GM12878 (cell line): ENCODE measurements around the gene USP12. TPM values are rescaled to one million over a fixed set of nuclear protein-coding genes. Genes with fewer than 3 reads are reported as not detected.

Experiments used
- ATAC-seq: fragments of 200-7000 bp; cut with Tn5 transposase; 3 replicates; pipeline ENCODE4 v1.9.1; 2020; ENCODE audit warnings: mild to moderate bottlenecking, moderate library complexity
- BruUV-seq: library from RNA; stranded (reverse); fragments of 400-500 nt; replicated peaks from 2 replicates; lab custom pipeline; 2021; lab: Mats Ljungman, UMichigan
- CTCF ChIA-PET: fragments of 300-600 bp; sonication (Branson Sonifier 250); formaldehyde crosslinking; extraction: SDS; loops from one replicate; lab custom pipeline; 2021; ENCODE audit warnings: inconsistent platforms; lab: Yijun Ruan, JAX
- POLR2A ChIA-PET: fragments of 350-600 bp; formaldehyde crosslinking; extraction: SDS; loops from one replicate; lab custom pipeline; 2021; ENCODE audit warnings: inconsistent platforms; lab: Charles Lee
- RAD21 ChIA-PET: fragments of 300-600 bp; sonication (Branson Sonifier 250); formaldehyde crosslinking; loops from one replicate; lab custom pipeline; 2023; ENCODE audit warnings: antibody characterized with exemption; ENCODE audit not compliant: unreplicated experiment; lab: Charles Lee
- SMC1A ChIA-PET: fragments of 300-600 bp; sonication (Branson Sonifier 250); formaldehyde crosslinking; loops from one replicate; lab custom pipeline; 2023; ENCODE audit not compliant: unreplicated experiment, uncharacterized antibody; lab: Charles Lee
- DNase-seq: peaks from one replicate; pipeline ENCODE4 v3.0.0-alpha.2; 2011; ENCODE audit warnings: low read depth, low spot score
- FAIRE-seq: peaks from 3 replicates; lab custom pipeline; 2011; peaks lifted over from hg19 to GRCh38; lab: Jason Lieb, UNC
- H2AFZ ChIP-seq: 2 replicates; pipeline ENCODE4 v1.6.0; 2011; ENCODE audit warnings: low read depth, low read length, control low read depth; ENCODE audit not compliant: control insufficient read depth
- H3K27ac ChIP-seq: 2 replicates; pipeline ENCODE4 v1.5.1; 2011; ENCODE audit warnings: control low read depth; ENCODE audit not compliant: control insufficient read depth, insufficient read depth
- H3K27me3 ChIP-seq, 2 experiments: replicated peaks in 1 of 2; 2 replicates each; pipeline versions ENCODE4 v1.6.0 to v1.6.1; 2011; ENCODE audit warnings: low read length in 1 of 2; ENCODE audit not compliant: control insufficient read depth in 2 of 2, insufficient read depth in 2 of 2
- H3K36me3 ChIP-seq, 2 experiments: 2 replicates each; pipeline ENCODE4 v1.5.1; 2011; ENCODE audit warnings: low read length in 1 of 2; ENCODE audit not compliant: control insufficient read depth in 2 of 2, insufficient read depth in 2 of 2
- H3K4me1 ChIP-seq: 2 replicates; pipeline ENCODE4 v1.6.1; 2011; ENCODE audit warnings: mild to moderate bottlenecking, low read length, moderate library complexity, mixed read lengths; ENCODE audit not compliant: control insufficient read depth, insufficient read depth
- H3K4me2 ChIP-seq: 2 replicates; pipeline ENCODE4 v1.6.0; 2011; ENCODE audit warnings: control low read depth; ENCODE audit not compliant: control insufficient read depth, insufficient read depth
- H3K4me3 ChIP-seq: fragments of 200-600 bp; sonication (generic); 2 replicates; pipeline ENCODE4 v1.5.1; 2016
- H3K79me2 ChIP-seq: 2 replicates; pipeline ENCODE4 v1.6.0; 2011; ENCODE audit warnings: low read length; ENCODE audit not compliant: control insufficient read depth, insufficient read depth
- H3K9ac ChIP-seq: 2 replicates; pipeline ENCODE4 v1.8.0; 2011; ENCODE audit warnings: low read length, control low read depth, mixed read lengths; ENCODE audit not compliant: control insufficient read depth, insufficient read depth
- H3K9me3 ChIP-seq: replicated peaks from 3 replicates; pipeline ENCODE4 v1.5.1; 2011; ENCODE audit warnings: mild to moderate bottlenecking, low read length; ENCODE audit not compliant: control insufficient read depth, insufficient read depth
- H4K20me1 ChIP-seq: 2 replicates; pipeline ENCODE4 v1.6.0; 2011; ENCODE audit not compliant: control insufficient read depth, insufficient read depth
- EED ChIP-seq: sonication (generic); IDR thresholded peaks from 2 replicates; pipeline ENCODE4 v1.6.1; 2016; ENCODE audit warnings: antibody characterized with exemption, low read depth
- NFYB ChIP-seq: IDR thresholded peaks from 2 replicates; pipeline ENCODE4 v1.6.1; 2011; ENCODE audit warnings: low read depth, mild to moderate bottlenecking, low read length, improper control_type of control experiment, moderate library complexity; ENCODE audit not compliant: insufficient read depth
- PAX8 ChIP-seq: fragments of 450-650 bp; IDR thresholded peaks from 2 replicates; pipeline ENCODE4 v1.6.1; 2017; ENCODE audit warnings: mild to moderate bottlenecking, moderate library complexity
- RBBP5 ChIP-seq: fragments of 200-600 bp; sonication (generic); conservative IDR thresholded peaks from 2 replicates; pipeline ENCODE4 v1.6.1; 2016
- RCOR1 ChIP-seq: conservative IDR thresholded peaks from 2 replicates; pipeline ENCODE4 v1.6.1; 2012; ENCODE audit warnings: low read depth, low read length, improper control_type of control experiment
- SMARCA5 ChIP-seq: fragments of 450-650 bp; IDR thresholded peaks from 2 replicates; pipeline ENCODE4 v1.6.1; 2017; ENCODE audit warnings: mild to moderate bottlenecking
- SPI1 ChIP-seq: IDR thresholded peaks from 2 replicates; pipeline ENCODE4 v1.6.1; 2011; ENCODE audit warnings: low read depth, mild to moderate bottlenecking, low read length, moderate library complexity, borderline replicate concordance; ENCODE audit not compliant: insufficient read depth
- ZNF384 ChIP-seq: IDR thresholded peaks from 2 replicates; pipeline ENCODE4 v1.6.1; 2012; ENCODE audit warnings: low read depth, mild to moderate bottlenecking, low read length, improper control_type of control experiment, borderline replicate concordance
- WGBS: methylation state at CpG from one replicate; pipeline ENCODE4 v1.1.6; 2016; ENCODE audit warnings: low lambda C conversion rate; ENCODE audit not compliant: insufficient replicate concordance, insufficient coverage; ENCODE audit errors: missing lambda C conversion rate; 5-methylcytosine and 5-hydroxymethylcytosine counted together
- in situ Hi-C: fragments of 300-500 bp; cut with MboI; formaldehyde crosslinking; loops from 9 replicates; pipeline ENCODE4 v1.14.3; 2018; ENCODE audit warnings: mixed read lengths
- intact Hi-C: fragments of 100-400 bp; cut with micrococcal nuclease; formaldehyde crosslinking; loops from one replicate; pipeline ENCODE4 v1.14.2; 2022; ENCODE audit not compliant: unreplicated experiment
- polyA plus RNA-seq, 11 experiments: library from polyadenylated mRNA; depleted of rRNA in 4 of 11; unstranded in 6 of 11; stranded (reverse) in 5 of 11; fragments of >200 nt; fragmentation: Nextera tagmentation in 4 of 11; fragmentation: Illumina TruSeq in 1 of 11; extraction: Ambion mirVana in 4 of 11; extraction: Trizol in 1 of 11; gene quantifications; 1 replicate in 1 of 11; 2 replicates in 10 of 11; pipeline versions ENCODE4 v1.2.1 to v1.2.3, GENCODE V29; 2011 to 2016; ENCODE audit warnings: inconsistent platforms in 2 of 11, missing spikeins in 2 of 11, low read depth in 1 of 11
- total RNA-seq, 4 experiments: library from RNA; depleted of rRNA in 3 of 4; stranded (reverse); fragments of >200 nt in 3 of 4; fragmentation: Illumina TruSeq in 1 of 4; extraction: Trizol in 1 of 4; gene quantifications; 2 replicates each; pipeline versions ENCODE4 v1.2.1 to v1.2.3, GENCODE V29; 2013 to 2021
- TF ChIP-seq, protein P1 (sequence below): fragments of 450-650 bp; IDR thresholded peaks from 2 replicates; pipeline ENCODE4 v1.6.1; 2016; ENCODE audit warnings: mild to moderate bottlenecking
- TF ChIP-seq, protein P2 (sequence below): IDR thresholded peaks from 2 replicates; pipeline ENCODE4 v1.6.1; 2011; ENCODE audit warnings: low read depth, mild to moderate bottlenecking, low read length, moderate library complexity, borderline replicate concordance; ENCODE audit errors: extremely low read depth

The USP12 gene
- total and polyA plus RNA-seq, 10 of the 15 experiments (the other 5 are each of a cell fraction or from before 2014, with no cell fraction given), result 3.5 to 32.2 (median 24.6) TPM

GRCh38 chr13:27183561-27184147 is 12.0 kb upstream of the USP12 start:
- CTCF ChIA-PET, result interaction anchor here (2.7 kb wide), 1 partner anchor 9 kb away, joined by 7 read pairs; no protein-coding TSS in a partner anchor
- Histone ChIP-seq H3K4me1 (no peaks in the 10 kb centered on the region), H3K27me3 (no peaks in the 10 kb centered on the region; a peak in 1 of 4 replicates), H3K9me3 (no peaks in the 10 kb centered on the region), H3K27ac (no peak overlapping the region), H3K36me3 (no peaks in the 10 kb centered on the region), H3K79me2 (no peaks in the 10 kb centered on the region), H3K4me3 (no peak overlapping the region), H2AFZ (no peak overlapping the region), H3K9ac (no peak overlapping the region), H3K4me2 (no peak overlapping the region), H4K20me1 (no peaks in the 10 kb centered on the region)
- no peak for ATAC-seq
- POLR2A ChIA-PET, result interaction anchor here (0.6 kb wide), 1 partner anchor 59 kb away, joined by 3 read pairs; no protein-coding TSS in a partner anchor
- in situ Hi-C loops, result no loop called here
- FAIRE-seq, result no peak
- no TSS peak for BruUV-seq
- RAD21 ChIA-PET, result no interaction called here
- no peak for DNase-seq
- TF ChIP-seq PAX8 (no peak), RCOR1 (no peak), SMARCA5 (no peak), RBBP5 (no peak)
- WGBS, result 80% methylated on average over 9 of the region's 9 CpGs
- SMC1A ChIA-PET, result no interaction called here
- intact Hi-C loops, result no loop called here

- Histone ChIP-seq H3K36me3 (no peaks in the 10 kb centered on the region), H4K20me1 (no peaks in the 10 kb centered on the region), H3K79me2 (no peaks in the 10 kb centered on the region), H3K4me3 (no peak overlapping the region), H3K9me3 (no peaks in the 10 kb centered on the region), H3K27me3 (no peaks in the 10 kb centered on the region; a peak in 1 of 4 replicates), H3K4me1 (peaks cover 3% of the 10 kb centered on the region), H3K9ac (no peak overlapping the region), H3K4me2 (no peak overlapping the region), H3K27ac (no peak overlapping the region), H2AFZ (no peak overlapping the region)
- DNase-seq, result no peak
- WGBS, result 77% methylated on average over 10 of the region's 10 CpGs
- ChIA-PET RAD21 (no interaction called here), CTCF (interaction anchor here (2.7 kb wide), 1 partner anchor 8 kb away, joined by 7 read pairs; no protein-coding TSS in a partner anchor), POLR2A (interaction anchor here (0.6 kb wide), 1 partner anchor 60 kb away, joined by 3 read pairs; no protein-coding TSS in a partner anchor), SMC1A (no interaction called here)
- FAIRE-seq, result no peak
- no TSS peak for BruUV-seq
- no peak; the same call in 2 of the 3 replicates for ATAC-seq
- in situ Hi-C loops, result no loop called here
- intact Hi-C loops, result no loop called here
- TF ChIP-seq NFYB (no peak), ZNF384 (no peak), EED (no peak), SPI1 (no peak)
- TF ChIP-seq, protein P1, sequence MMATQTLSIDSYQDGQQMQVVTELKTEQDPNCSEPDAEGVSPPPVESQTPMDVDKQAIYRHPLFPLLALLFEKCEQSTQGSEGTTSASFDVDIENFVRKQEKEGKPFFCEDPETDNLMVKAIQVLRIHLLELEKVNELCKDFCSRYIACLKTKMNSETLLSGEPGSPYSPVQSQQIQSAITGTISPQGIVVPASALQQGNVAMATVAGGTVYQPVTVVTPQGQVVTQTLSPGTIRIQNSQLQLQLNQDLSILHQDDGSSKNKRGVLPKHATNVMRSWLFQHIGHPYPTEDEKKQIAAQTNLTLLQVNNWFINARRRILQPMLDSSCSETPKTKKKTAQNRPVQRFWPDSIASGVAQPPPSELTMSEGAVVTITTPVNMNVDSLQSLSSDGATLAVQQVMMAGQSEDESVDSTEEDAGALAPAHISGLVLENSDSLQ, result no peak
- TF ChIP-seq, protein P2, sequence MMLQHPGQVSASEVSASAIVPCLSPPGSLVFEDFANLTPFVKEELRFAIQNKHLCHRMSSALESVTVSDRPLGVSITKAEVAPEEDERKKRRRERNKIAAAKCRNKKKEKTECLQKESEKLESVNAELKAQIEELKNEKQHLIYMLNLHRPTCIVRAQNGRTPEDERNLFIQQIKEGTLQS, result no peak
Observed at GRCh38 chr13:27182844-27183497, 11.4 kb upstream of the USP12 start.
